PFSK-1 (cell line): ENCODE data around the gene DCLK2.

Experiments
- POLR2AphosphoS5 ChIP-seq: IDR thresholded peaks from 2 replicates; pipeline ENCODE4 v1.6.1; 2012; ENCODE audit warnings: low read depth, mild to moderate bottlenecking, control low read depth, low read length, moderate library complexity
- TAF1 ChIP-seq: IDR thresholded peaks from 2 replicates; pipeline ENCODE4 v1.6.1; 2012; ENCODE audit warnings: low read length, control low read depth, borderline replicate concordance; ENCODE audit not compliant: insufficient read depth

DNA sequence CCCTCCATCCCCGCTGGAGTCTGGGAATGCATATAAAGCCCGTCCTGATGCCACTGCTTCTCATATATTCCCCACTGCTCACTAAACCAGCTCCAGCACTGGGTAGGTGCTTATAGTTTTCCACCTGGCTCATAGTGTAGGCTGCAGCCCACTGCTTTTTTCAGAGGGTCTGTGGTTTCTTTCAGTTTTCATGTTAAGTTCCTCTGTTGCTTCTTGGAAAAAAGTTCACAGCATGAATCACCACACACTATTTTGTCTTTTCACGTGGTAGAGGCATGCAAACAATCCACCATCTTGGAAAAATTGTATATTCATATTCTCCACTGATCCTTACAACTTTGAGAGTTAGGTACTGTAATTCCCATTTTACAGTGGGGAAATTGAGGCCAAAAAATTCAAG, 39.4 kb downstream of the DCLK2 start:
- TF ChIP-seq POLR2AphosphoS5 (no peak), TAF1 (no peak)
